GM18868 (cell line): ENCODE results near the gene PPIB.

ENCODE experiments used
- ATAC-seq: cut with Tn5 transposase; IDR thresholded peaks from one replicate; pipeline ENCODE4 v1.9.1; 2021; ENCODE audit warnings: mild to moderate bottlenecking, moderate library complexity; ENCODE audit not compliant: unreplicated experiment

Gene PPIB

DNA sequence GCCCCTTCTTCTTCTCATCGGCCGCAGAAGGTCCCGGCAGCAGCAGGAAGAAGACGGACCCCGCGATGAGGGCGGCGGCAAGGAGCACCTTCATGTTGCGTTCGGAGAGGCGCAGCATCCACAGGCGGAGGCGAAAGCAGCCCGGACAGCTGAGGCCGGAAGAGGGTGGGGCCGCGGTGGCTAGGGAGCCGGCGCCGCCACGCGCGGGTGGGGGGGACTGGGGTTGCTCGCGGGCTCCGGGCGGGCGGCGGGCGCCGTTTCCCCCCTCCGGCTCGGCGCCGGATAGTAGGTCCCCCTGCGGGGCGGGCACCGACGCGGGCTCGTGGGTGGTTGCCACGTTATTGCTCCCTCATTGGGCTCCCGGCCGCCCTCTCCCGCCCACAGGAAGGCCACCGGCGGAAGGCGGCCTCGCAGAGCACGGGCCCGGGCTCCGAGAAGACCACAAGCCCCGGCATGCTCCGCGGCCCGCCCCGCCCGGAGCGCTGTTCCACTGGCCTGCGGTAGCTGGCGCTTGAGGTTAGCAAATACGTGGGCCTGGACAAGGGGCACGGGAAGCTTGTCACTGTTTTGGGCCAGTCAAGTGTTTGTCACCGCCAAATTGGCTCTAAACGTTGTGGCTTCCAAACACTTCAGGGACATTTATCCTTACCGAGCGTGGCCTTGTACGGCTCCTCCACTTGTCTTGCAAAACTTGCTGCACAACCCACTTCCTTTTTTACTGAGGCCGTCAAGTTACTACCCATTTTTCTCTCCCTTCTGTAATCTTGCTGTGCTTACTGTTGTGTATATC lies at the start of gene PPIB:
Gene PPIB (minus strand): TSS at position 154 of the 790 bp plus-strand sequence. CDS start 36 bp downstream, at position 118.
- peak; percentile 90 for ATAC-seq

DNA sequence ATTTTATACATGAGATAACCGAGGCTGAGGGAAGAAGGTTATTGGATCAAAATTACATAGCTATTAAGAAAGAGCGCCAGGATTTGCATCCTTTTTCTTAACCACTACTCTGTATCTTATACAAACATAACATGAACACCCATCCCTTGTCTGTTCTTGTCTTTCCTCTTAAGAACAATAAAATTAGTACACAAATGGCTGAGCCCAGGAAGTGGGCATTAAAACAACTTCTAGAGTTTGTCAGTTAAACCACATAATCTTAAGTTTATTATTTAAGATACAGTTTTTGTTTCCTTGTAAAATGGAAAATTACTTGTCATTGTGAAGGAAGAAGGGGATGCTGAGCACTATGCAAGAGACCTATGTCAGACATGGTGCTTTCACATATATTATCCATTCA lies 48.9 kb upstream of the PPIB start:
- ATAC-seq: no peak

DNA sequence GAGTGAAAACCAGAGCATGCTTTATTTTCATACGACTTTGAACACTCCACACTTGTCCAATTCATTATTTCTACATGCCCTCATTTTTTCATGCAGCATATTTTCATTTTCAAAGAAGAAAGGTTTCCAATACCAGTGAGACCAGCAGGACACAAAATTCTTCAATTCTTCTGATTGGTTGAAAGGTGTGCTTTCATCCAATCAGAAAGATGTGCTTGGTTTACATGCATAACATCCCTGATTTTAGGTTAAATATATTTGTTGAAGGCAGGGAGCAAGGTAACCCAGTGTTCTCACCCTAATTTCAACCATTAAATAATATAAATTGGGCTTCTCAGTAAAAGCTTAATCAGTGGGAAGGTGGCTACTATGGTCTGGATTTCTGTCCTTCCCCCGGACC lies 47.5 kb upstream of the PPIB start:
- no peak for ATAC-seq

DNA sequence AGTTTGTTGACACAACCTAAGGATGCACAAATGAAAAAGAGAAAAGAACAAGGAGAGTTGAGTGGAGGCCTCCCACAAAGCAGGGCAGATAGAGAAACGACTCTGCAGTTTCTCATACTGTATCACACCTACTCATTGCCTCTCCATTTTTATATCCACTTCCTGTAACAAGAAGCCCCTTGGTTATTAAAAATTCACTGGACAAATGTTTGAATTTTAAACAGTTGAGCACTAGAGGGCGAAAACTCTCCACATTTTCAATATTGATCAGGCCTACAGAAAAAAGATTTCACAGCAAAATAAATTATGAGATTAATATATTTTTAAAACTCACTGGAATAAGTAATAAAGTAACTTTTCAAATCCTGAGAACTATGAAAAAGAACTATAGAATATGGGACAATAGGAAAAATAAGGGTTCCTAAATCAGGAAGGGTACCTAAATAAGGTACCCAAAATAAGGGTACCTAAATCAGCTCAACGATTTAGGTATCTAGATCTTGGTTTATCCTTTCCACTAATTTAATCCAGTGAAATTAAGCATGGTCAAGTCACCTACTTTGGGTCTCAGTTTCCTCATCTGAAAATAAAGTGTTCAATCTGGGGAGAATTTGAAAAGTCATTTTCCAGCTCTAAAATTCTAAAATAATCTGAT lies 47.0 kb upstream of the PPIB start:
- no peak for ATAC-seq

DNA sequence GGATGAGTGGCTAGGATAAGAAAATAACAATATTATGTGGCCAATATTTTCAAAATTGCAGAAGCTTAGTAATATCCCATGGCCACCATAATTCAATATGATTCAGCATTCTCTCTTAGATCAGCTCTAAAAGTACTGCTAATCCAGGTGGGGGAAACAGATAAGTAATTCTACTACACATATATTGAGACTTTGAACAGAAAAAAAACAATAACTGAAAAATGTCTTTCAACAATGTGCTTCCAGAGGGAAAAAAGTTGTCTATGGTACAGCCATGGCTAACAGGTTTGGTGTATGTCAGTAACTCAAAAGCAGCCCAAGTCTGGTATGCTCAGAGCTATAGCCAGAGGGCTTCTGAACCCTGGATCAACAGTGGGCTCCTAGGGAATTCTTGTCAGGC lies 42.4 kb upstream of the PPIB start:
- ATAC-seq: no peak

DNA sequence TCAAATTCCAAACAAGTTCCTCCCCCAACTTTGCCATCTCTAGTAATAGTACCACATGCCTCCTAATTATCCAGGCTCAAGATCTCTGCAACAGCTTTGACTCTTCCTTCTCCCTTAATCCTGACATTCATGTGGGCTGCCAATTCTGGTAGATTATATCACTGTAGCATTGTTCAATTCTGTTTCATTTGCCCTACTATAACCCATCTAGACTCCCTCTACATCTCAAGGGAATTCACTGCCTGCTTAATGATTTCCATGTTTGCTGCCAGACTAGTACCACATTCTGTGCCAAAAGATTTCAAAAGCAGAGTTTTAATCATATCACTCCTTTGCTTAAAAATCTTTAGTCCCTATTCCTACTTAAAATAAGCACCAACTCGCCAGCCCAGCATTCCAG lies 34.6 kb upstream of the PPIB start:
- ATAC-seq: no peak

DNA sequence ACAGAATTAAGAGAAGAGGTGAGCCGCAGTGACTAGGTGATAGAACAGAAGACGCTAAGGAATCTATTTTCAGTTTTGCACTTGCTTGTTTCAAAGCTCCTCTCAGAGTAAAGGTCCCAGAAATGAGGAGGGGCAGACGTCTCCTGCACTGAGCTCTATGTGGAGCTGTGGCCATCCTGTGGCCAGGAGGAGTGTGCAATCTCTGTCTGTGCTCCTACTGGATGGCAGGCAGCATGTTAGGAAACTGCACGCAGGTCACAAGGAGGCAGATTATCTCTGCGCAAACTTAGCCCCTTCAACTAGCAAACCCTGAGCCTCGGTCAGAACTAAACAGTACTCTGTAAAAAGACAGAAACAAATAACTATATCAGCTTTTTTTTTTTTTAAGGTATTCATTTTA lies 31.1 kb upstream of the PPIB start:
- ATAC-seq: no peak

DNA sequence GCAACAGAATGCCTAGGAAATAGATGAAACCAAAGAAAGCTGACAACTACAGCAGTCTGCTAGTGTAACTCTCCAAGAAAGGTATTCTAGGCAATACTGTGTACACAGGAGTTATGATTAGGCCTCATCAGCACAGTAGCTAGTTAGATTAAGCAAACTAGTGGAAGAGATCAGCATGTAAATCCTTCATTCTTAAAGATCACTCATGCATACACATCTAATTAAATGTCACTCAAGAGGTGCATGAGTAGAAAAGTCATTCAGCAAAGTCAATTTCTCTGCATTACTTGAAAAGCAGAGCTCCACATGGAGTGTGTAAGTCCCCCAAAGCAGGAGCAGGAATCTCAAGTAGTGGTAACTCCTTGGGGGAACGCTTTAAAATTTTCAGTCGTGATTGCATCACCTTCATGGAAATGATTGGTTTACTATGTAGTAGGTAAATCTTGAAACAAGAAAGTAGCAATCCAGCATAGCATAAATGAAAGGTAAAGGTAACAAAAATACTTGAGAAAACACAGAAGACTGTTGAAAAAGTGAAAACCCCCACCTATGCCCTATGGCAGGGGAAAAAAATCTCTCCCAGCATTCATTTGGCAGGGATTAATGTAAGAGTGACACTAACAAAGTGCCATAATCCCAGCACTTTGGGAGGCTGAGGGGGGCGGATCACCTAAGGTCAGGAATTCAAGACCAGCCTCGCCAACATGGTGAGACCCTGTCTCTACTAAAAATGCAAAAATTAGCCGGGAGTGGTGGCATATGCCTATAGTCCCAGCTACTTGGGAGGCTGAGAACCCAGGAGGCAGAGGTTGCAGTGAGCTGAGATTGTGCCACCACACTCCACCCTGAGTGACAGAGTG lies 29.4 kb upstream of the PPIB start:
- ATAC-seq: no peak

DNA sequence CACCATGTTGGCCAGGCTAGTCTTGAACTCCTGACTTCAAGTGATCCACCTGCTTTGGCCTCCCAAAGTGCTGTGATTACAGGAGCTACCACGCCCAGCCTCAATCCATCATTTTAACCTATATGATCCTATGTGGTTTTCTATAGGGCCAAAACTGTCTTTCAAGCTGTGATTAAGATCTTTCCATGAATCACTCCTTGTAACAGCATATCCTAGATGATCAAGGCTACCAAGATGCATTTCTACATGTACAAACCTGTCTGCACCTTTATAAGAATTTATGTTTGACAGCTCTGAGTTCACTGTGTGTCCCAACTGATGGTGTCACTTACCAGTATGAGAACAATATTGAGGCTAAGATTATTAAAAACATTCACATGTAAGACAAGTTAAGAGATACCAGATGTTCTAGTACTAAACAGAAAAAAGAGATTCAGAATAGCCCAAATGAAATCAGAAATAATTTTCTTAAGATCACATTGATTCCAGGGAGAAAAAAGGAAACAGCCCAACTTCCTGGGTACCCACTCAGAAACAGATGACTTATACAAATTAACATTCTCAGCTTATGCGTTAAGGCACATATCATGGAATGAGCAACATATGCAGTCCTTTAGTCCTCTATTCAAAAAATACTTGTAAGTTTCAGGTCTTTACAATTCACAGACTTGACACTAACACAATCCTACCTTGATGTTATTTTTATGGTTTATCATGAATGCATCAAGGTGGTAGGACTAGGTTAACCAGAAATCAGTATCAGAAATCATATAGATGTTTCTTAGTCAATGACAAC lies 24.8 kb upstream of the PPIB start:
- ATAC-seq: no peak

DNA sequence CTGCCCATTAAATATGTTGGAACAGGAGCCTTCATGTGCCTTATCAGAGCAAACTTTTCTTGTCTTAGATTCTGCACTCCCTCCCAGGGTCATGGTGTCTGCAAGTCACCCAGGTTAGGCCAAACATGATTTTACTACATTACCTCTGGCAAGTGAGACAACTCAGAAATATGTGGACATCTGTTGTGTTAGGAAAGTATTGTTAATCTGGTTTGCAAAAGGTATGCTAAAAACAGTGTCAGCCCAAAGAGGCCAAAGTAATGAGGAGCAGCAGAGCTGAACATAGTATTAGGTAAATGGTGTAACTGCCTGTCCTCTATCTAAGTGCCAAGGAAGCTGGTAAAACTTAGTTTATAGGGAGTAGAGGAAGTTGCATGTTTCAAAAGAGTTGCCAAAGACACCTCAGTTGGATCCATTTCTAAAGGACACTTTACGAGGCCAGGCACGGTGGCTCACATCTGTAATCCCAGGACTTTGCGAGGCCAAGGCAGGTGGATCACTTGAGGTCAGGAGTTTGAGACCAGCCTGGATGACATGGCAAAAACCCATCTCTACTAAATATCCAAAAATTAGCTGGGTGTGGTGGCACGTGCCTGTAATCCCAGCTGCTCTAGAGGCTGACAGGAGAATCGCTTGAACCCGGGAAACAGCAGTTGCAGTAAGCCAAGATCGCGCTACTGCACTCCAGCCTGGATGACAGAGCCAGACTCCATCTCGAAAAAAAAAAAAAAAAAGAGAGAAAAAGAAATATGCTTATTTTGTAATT lies 22.5 kb upstream of the PPIB start:
- no peak for ATAC-seq

DNA sequence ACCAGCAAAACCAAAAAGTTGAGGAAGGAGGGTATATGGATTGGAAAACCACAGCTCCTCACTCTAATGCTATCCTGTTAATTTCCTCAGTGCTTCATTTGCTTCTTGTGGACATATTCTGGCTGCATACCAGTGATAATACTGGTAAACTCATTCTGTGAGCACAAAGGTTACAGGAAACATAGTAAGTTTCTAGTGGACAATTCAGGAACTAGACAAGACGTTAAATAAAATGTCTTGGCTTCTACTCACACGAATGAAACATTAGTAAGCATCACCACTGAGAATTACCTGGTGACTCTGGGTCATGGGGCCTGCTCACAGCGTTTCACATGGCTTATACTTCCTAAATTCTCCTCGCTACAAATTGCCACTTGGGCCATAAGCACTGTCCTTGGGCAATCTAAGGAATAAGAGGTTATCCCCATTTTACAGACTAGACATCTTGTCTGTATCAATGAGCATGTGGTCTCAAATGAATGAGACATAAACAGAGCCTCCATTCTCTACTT lies 20.1 kb upstream of the PPIB start:
- ATAC-seq: no peak

DNA sequence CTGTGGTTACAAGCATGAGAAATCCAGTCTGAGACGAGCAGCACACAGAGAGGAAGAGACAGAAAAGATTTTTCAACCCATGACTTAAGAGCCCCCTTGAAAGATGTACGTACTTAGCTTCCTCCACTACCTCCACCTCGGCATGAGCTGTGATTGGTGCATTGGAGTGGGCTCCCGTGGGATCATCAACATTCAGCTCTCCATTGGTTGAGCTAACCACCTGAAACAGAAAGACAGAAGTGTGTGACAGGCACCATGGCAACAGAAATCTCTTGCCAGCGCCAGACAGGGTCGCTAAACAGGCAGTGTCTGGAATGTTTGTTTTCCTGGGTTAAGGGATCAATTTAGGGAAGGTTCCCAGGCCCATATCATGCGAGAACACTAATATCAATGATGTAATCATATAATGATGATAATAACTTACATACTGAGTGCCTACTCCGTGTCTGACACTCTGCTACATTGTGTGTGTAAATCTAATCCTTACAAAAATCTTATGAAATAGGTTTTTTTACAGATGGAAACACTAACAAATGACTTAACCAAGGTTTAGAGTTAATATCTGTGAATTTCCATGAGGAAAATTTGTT lies 17.5 kb upstream of the PPIB start:
- no peak for ATAC-seq

DNA sequence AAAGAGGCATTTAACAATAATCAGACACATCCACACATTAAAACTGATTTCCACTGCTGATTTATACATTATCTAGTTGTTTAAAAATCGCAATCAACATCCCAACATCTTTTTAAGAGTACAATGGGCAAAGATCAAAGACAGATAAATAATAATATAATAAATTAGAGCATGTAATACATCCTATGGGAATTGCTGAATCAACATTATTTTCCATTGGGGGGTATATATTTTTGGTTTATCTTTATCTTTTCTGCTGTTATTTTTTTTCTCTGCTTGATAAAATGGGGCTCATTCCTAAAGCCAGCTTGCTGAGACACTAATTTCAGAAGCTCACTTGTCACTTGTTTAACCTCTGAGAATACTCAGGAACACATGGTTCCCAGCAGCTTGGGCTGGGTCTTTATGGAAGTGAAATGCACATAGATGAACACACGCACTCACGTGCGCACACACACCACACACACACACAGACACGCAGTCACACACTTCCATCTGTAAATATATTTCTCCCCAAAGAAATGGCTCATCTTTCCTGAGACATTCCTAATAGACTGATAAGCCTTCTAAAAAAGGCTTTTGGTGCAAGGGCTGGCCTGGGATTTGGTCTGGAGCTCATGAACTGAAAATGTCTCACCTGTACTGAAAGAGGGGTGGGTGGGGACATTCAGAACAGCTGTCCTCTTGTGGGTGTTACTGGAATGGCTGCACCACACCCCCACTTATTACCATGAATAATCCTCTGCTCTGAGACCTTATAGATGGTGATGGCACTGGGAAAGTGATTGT lies 3.5 kb upstream of the PPIB start:
- no peak for ATAC-seq

DNA sequence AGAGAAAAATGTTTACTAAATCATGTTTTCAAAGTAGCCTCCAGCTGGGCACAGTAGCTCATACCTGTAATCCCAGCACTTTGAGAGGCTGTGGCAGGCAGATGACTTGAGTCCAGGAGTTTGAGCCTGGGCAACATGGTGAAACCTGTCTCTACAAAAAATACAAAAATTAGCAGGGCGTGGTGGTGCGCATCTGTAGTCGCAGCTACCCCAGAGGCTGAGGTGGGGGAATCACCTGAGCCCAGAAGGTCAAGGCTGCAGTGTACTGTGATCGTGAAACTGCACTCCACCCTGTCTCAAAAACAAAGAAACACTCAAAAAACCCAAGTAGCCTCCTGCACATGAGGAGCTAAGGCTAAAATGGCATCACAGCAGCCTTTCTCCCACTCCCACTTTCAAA lies 1.6 kb upstream of the PPIB start:
- ATAC-seq: no peak

DNA sequence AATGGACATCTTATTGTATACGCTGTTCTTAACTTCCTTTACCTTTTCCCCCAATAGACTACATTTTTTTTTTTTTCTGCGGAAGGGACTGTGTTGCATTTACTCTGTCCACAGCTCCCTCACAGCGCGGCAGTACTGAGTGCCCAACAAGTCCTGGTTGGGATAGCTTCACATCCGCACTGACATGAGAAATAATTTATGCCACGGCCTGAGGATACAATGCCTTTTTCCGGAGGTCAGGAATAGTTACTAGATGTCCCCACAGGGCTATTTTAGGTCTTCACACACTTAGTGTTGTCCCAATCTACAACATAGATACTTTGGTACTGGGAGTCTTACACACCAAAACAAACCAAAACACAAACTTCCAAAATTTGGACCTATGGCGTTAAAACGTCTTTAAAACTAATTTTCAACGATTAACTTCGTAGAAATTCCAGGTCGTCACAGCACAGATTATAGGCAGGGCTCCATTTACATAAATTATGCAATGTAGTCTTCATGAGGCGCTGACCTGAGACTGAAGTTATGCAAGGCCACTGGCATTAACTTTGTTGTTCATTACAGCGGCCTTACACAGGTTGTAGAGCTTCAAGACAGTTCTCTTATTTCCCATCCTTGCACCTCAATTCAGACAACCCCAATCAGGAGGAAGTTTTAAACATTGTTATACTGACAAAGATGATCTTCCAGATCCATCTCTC lies 989 bp upstream of the PPIB start:
- no peak for ATAC-seq

DNA sequence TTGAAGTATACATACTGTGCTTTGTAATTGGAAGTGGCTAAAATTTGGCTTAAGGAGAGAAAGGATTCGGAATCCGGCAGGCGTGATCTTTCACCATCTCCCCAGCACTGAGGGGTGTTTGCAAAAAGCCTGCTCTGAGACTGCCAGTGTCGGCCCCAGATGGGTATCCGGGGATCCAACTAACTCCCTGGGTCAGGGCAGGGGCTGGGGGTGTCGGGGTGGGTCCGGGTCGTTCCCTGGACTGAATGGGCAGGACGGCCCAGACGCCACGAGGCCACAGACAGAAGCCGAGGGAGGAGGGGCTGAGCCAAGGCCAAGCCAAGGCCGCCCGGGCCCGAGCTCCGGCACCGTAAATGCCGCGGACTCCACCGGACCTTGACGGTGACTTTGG lies 349 bp downstream of the PPIB start:
- peak; percentile 19 for ATAC-seq

DNA sequence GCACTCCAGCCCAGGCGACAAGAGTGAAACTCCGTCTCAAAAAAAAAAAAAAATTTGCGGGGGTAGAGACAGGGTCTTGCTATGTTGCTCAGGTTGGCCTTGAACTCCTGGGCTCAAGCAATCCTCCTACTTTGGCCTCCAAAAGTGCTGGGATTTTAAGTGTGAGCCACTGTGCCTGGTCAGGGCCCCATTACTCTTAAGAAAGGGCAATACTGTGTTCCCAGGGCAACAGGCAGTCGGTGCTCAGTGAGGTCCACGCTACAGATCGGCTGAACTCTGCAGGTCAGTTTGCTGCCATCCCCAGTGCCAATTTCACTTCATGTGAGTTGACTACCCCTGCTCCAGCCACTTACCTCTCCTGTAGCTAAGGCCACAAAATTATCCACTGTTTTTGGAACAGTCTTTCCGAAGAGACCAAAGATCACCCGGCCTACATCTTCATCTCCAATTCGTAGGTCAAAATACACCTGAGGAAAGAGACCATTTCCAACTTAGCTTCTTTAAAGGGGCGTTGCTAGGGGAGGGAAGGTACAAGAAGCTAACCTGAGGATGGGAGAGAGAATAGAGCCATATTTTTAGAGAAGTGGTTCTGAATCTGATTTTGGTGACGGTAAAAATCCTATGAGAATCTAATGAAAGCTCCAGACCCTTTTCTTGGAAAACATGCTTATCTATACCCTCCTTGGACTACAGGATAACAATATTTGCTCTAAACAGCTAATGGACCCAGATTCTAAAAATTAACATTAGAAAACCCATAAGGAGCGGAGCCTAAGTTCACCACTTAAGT lies 939 bp downstream of the PPIB start:
- ATAC-seq: no peak
